Suprapubic skin (tissue), 4 donors: ENCODE measurements around the gene MUC20. TPM values are rescaled to one million over a fixed set of nuclear protein-coding genes. Genes with fewer than 3 reads are reported as not detected.
A peak's percentile ranks its signal among the peaks of the same experiment; 100 is the strongest.
"Not testable (repeated sequence)": the region's sequence is repeated elsewhere in the genome, so short reads cannot be mapped to it uniquely, and the experiment has no call there.

Experiments
- DNase-seq, 2 donors: peaks; one replicate each; pipeline ENCODE4 v3.0.0-alpha.2; 2019; ENCODE audit warnings: low spot score in 2 of 2
- H3K27ac ChIP-seq: fragments of 200-600 bp; sonication (generic); one replicate; pipeline ENCODE4 v1.5.1; 2019
- H3K27me3 ChIP-seq: fragments of 200-600 bp; sonication (generic); one replicate; pipeline ENCODE4 v1.5.1; 2019
- H3K36me3 ChIP-seq: fragments of 200-600 bp; sonication (generic); one replicate; pipeline ENCODE4 v1.5.1; 2019
- H3K4me1 ChIP-seq: fragments of 200-600 bp; sonication (generic); one replicate; pipeline ENCODE4 v1.5.1; 2019
- H3K4me3 ChIP-seq: fragments of 200-600 bp; sonication (generic); one replicate; pipeline ENCODE4 v1.5.1; 2019; ENCODE audit warnings: mild to moderate bottlenecking
- H3K9me3 ChIP-seq: fragments of 200-600 bp; sonication (generic); one replicate; pipeline ENCODE4 v1.5.1; 2019
- EP300 ChIP-seq: sonication (generic); formaldehyde crosslinking; IDR thresholded peaks from one replicate; pipeline ENCODE4 v1.6.1; 2017; ENCODE audit warnings: antibody characterized with exemption
- POLR2A ChIP-seq, 2 donors: fragments of 450-650 bp; IDR thresholded peaks; one replicate each; pipeline ENCODE4 v1.6.1; 2017; ENCODE audit warnings: antibody characterized with exemption in 2 of 2, mild to moderate bottlenecking in 2 of 2, moderate library complexity in 2 of 2
- POLR2AphosphoS5 ChIP-seq, 3 donors: sonication (generic); formaldehyde crosslinking; IDR thresholded peaks; one replicate each; pipeline ENCODE4 v1.6.1; 2017; ENCODE audit warnings: antibody characterized with exemption in 3 of 3
- WGBS: methylation state at CpG from one replicate; pipeline ENCODE4 v1.1.5; 2018; 5-methylcytosine and 5-hydroxymethylcytosine counted together
- total RNA-seq, 4 donors: library from RNA; depleted of rRNA; stranded (reverse); fragments of >200 nt; gene quantifications; one replicate each; pipeline ENCODE4 v1.1.0, GENCODE V29; 2016
- TF ChIP-seq, protein P1 (sequence below), 2 donors: fragments of 200-600 bp in 1 of 2; fragments of 450-650 bp in 1 of 2; sonication (generic) in 1 of 2; IDR thresholded peaks; one replicate each; pipeline ENCODE4 v1.5.1; 2016 to 2019; ENCODE audit warnings: antibody characterized with exemption in 2 of 2, mild to moderate bottlenecking in 1 of 2, moderate library complexity in 1 of 2

MUC20 gene
- total RNA-seq, 4 donors from 2014 or later = 0.26 to 53.4 (median 2.8) TPM

DNA sequence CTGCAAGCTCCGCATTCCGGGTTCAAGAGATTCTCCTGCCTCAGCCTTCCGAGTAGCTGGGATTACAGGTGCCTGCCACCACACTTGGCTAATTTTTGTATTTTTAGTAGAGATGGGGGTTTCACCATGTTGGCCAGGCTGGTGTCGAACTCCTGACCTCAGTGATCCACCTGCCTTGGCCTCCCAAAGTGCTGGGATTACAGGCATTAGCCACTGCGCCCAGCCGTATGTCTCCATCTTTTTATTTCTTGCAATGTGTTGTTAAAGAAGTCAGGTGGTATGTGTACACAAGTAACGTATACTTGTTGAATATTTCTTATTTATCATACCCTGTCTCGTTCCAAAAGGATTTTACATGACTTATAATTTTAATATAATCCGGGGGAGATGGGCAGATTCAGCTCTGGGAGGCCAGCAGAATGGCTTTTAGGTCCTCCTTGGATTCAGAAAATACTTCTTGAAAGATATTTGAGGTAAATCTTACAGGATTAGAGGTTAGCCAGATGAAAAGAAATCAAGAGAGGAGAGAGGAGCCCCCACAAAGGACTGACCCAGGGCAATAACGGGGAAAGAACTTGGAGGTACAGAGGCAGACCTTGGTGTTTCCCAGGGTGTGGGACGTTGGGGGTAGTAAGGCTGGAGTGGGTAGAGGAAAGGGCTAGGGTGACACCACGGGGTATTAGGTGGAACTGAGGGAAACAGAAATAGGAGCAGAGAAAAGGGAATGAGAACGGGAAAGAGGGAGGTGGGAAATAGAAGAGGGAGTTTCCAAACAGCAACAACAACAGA, 27.2 kb upstream of the MUC20 start:
- Histone ChIP-seq H3K27ac (no peak overlapping the region), H3K9me3 (no peaks in the 10 kb centered on the region), H3K4me3 (no peak overlapping the region), H3K4me1 (peaks cover 12% of the 10 kb centered on the region), H3K27me3 (no peaks in the 10 kb centered on the region), H3K36me3 (peaks cover 57% of the 10 kb centered on the region)
- TF ChIP-seq EP300 = no peak
- TF ChIP-seq POLR2A (IDR thresholded peaks at IDR 0.05) = no peak
- TF ChIP-seq POLR2AphosphoS5 (IDR thresholded peaks at IDR 0.05) = no peak
- TF ChIP-seq, protein P1, sequence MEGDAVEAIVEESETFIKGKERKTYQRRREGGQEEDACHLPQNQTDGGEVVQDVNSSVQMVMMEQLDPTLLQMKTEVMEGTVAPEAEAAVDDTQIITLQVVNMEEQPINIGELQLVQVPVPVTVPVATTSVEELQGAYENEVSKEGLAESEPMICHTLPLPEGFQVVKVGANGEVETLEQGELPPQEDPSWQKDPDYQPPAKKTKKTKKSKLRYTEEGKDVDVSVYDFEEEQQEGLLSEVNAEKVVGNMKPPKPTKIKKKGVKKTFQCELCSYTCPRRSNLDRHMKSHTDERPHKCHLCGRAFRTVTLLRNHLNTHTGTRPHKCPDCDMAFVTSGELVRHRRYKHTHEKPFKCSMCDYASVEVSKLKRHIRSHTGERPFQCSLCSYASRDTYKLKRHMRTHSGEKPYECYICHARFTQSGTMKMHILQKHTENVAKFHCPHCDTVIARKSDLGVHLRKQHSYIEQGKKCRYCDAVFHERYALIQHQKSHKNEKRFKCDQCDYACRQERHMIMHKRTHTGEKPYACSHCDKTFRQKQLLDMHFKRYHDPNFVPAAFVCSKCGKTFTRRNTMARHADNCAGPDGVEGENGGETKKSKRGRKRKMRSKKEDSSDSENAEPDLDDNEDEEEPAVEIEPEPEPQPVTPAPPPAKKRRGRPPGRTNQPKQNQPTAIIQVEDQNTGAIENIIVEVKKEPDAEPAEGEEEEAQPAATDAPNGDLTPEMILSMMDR (IDR thresholded peaks at IDR 0.05) = no peak
- WGBS = 81% methylated on average over 13 of the region's 13 CpGs
- DNase-seq = peak in 1 of 2 donors; percentile 35

DNA sequence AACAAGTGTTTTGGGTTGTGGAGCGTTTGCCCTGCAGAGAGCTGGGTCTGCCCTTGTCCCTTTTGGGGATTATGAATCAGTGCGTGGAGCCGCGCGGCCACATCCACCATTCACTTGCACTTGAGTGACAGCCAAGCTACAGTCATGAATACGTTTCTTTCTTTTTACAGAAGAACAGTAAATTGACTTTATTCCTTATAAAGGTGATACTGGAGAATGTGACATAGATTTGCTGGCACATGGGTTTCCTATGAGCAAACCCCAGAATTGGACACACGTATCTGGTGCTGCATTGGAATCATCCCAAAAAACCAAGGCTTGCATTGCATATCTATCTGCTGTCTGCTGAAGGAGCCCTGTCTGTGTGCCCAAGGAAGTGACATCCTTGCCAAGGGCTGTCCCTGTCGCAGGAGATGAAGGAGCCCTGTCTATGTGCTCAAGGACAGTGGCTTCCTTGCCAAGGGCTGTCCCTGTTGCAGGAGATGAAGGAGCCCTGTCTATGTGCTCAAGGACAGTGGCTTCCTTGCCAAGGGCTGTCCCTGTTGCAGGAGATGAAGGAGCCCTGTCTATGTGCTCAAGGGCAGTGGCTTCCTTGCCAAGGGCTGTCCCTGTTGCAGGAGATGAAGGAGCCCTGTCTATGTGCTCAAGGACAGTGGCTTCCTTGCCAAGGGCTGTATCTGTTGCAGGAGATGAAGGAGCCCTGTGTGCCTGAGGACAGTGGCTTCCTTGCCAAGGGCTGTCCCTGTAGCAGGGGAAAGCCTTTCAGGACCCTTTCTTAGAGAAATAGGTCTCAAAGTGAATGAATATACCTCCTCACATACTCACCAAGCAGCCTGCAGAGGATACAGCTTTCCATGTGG, 26.3 kb upstream of the MUC20 start:
- peaks cover 12% of the 10 kb centered on the region for H3K4me1 ChIP-seq
- peak in 1 of 2 donors; percentile 53 for DNase-seq
- not testable (repeated sequence) for H3K27me3 ChIP-seq, H3K4me3 ChIP-seq, H3K9me3 ChIP-seq, H3K27ac ChIP-seq
- H3K36me3 ChIP-seq = peaks cover 49% of the 10 kb centered on the region
- 81% methylated on average over 8 of the region's 8 CpGs for WGBS

DNA sequence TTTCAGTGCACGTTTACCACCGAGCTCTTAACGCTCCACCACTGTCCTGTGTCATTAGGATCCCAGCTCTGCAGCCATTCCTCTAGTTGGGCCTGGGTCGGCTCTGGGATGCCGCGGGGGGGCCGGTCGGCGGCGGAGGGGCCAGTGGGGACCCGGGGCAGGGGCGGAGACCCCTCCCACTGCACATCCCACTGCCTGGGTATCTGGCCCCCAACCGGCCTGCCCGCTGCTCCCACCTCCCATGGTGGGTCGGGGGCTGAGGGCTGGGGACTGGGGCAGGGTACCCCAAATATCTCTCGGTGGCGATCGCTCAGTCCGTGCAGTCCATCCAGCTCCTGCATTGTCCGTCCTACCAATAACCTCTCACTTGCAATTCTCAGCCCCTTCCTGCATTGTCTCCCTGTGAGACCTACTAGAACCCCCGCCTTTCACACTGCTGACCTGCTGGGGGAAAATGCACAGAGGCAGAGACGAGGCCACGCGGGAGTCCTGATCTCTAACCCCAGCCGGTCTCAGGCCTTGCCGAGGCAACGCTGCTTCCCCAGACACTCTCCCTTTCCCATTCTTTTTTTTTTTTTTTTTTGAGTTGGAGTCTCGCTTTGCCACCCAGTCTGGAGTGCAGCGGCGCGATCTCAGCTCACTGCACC, 24.0 kb upstream of the MUC20 start:
- Histone ChIP-seq H3K9me3 (no peaks in the 10 kb centered on the region), H3K4me3 (no peak overlapping the region), H3K36me3 (peaks cover 47% of the 10 kb centered on the region), H3K4me1 (peaks cover 12% of the 10 kb centered on the region), H3K27me3 (no peaks in the 10 kb centered on the region), H3K27ac (no peak overlapping the region)
- no peak for DNase-seq
- 89% methylated on average over 28 of the region's 31 CpGs for WGBS
- TF ChIP-seq EP300 = no peak
- TF ChIP-seq, protein P1 (IDR thresholded peaks at IDR 0.05) = no peak
- no peak for TF ChIP-seq POLR2A (IDR thresholded peaks at IDR 0.05)
- TF ChIP-seq POLR2AphosphoS5 (IDR thresholded peaks at IDR 0.05) = no peak

DNA sequence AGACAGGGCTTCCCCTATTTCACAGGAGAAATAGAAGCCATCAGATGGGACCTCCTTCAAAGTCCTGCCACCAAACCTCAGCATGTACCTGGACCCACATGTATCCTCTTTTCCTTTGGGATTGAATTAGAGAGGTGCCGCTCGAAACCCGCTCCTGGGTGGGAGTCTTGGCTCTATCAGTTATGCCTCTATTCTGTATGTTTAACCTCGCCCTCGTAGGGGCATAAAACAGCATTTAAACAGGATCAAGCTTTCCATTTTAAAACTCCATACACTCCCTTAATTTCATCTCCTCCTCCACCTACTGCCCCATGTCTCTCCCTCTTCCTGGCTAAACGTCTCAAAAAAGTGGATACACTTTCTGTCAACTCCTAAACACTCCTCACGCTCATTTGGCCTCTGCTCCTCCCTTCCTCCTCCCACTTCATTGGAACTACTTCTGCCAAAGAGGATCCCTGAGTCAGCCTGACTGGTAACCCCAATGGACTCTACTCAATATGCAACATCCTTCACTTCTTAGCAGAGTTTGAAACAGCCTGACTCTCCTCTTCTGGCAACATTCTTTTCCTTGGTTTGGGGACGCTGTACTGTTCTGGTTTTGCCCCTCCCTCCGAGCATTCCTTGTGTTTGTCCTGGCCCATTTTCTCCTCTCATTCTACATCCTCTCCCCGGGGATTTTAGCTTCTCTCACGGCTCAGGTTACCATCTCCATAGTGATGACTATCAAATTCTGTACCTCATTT, 23.0 kb upstream of the MUC20 start:
- TF ChIP-seq EP300 (no peak), POLR2A (IDR thresholded peaks at IDR 0.05) (no peak), POLR2AphosphoS5 (IDR thresholded peaks at IDR 0.05) (no peak)
- TF ChIP-seq, protein P1 (IDR thresholded peaks at IDR 0.05) = no peak
- no peak for DNase-seq
- H3K36me3 ChIP-seq = peaks cover 37% of the 10 kb centered on the region
- no peaks in the 10 kb centered on the region for H3K9me3 ChIP-seq
- peaks cover 12% of the 10 kb centered on the region for H3K4me1 ChIP-seq
- no peaks in the 10 kb centered on the region for H3K27me3 ChIP-seq
- WGBS = 60% methylated on average over 11 of the region's 11 CpGs
- no peak overlapping the region for H3K4me3 ChIP-seq
- H3K27ac ChIP-seq = peak overlapping the region; percentile 10

DNA sequence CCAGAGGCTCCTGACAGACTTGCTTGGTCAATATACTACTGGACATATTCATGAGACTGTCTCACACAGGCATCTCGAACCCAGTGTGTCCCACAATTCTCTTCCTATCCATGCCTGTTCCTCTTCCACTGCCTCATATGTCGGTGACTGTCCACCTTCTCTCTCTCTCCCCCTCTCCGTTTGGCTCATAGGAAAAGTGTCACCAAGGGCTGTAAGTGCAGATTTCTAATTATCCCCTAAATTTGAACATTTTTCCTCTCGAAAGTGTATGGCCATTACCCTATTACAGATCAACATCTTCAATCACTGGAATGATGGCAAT, 22.5 kb upstream of the MUC20 start:
- Histone ChIP-seq H3K4me1 (peaks cover 12% of the 10 kb centered on the region), H3K9me3 (no peaks in the 10 kb centered on the region), H3K27ac (peak overlapping the region; percentile 10), H3K27me3 (no peaks in the 10 kb centered on the region), H3K4me3 (no peak overlapping the region), H3K36me3 (peaks cover 34% of the 10 kb centered on the region)
- TF ChIP-seq POLR2AphosphoS5 (IDR thresholded peaks at IDR 0.05) (no peak), POLR2A (IDR thresholded peaks at IDR 0.05) (no peak), EP300 (no peak)
- TF ChIP-seq, protein P1 (IDR thresholded peaks at IDR 0.05) = no peak
- DNase-seq = no peak
- 88% methylated on average over 4 of the region's 4 CpGs for WGBS
